ENCODE results near the gene ZMYM1.

DNA sequence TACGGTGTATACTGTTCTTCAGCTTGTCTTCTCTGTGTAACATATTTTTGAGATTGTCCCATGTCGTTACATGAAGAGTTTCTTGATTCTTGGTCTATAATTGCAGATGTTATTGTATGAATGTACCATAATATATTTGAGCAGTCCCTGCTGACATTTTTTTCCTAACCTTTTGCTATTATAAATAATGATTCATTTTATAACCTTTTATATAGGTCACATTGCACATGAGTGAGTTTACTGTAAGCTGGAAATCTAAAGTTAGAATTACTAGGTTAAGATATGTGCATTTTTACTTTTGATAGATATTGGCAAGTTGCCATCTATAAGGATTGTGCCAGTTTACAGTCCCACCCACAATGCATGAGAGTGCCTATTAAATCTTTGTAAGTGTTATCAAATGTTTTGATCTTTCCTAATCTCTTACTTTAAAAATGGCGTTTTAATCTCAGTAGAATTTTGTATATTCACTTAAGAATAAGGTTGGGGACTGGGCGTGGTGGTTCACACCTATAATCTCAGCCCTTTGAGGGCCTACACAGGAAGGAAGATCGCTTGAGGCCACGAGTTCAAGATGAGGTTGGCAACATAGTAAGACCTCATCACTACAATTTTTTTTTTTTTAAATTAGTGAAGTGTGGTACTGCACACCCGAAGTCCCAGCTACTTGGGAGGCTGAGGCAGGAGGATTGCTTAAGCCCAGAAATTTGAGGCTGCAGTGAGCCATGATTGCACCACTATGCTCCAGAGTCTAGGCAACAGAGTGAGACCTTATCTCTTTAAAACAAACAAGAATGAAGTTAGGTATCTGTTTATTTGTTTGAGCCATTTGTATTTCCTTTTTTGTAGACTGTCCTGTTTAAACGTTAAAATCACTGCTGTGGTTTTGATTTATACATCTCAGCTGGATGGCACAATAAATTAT is 36.5 kb downstream of the ZMYM1 start:
- TF ChIP-seq, protein P1, sequence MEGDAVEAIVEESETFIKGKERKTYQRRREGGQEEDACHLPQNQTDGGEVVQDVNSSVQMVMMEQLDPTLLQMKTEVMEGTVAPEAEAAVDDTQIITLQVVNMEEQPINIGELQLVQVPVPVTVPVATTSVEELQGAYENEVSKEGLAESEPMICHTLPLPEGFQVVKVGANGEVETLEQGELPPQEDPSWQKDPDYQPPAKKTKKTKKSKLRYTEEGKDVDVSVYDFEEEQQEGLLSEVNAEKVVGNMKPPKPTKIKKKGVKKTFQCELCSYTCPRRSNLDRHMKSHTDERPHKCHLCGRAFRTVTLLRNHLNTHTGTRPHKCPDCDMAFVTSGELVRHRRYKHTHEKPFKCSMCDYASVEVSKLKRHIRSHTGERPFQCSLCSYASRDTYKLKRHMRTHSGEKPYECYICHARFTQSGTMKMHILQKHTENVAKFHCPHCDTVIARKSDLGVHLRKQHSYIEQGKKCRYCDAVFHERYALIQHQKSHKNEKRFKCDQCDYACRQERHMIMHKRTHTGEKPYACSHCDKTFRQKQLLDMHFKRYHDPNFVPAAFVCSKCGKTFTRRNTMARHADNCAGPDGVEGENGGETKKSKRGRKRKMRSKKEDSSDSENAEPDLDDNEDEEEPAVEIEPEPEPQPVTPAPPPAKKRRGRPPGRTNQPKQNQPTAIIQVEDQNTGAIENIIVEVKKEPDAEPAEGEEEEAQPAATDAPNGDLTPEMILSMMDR (IDR thresholded peaks at IDR 0.05): no peak
- no peak for TF ChIP-seq POLR2A (IDR thresholded peaks at IDR 0.05)
